BLaER1 treated with 17β-estradiol and CSF1 and Interleukin-3, amounts not matched to agents 10 nM and 100 nM (cell line): ENCODE measurements around the gene SORT1.
A peak's percentile ranks its signal among the peaks of the same experiment; 100 is the strongest.

Experiments
- H3K27ac ChIP-seq, 11 experiments: shearing (Covaris generic); formaldehyde crosslinking; 2 replicates each; pipeline ENCODE4 v1.8.1; 2022
- H3K27me3 ChIP-seq, 11 experiments: shearing (Covaris generic); formaldehyde crosslinking; 2 replicates each; pipeline ENCODE4 v1.8.1; 2022
- H3K36me3 ChIP-seq, 11 experiments: shearing (Covaris generic); formaldehyde crosslinking; 2 replicates each; pipeline ENCODE4 v1.8.1; 2022
- H3K4me1 ChIP-seq, 10 experiments: shearing (Covaris generic); formaldehyde crosslinking; 2 replicates each; pipeline ENCODE4 v1.8.1; 2022
- H3K4me2 ChIP-seq, 11 experiments: shearing (Covaris generic); formaldehyde crosslinking; 2 replicates each; pipeline ENCODE4 v1.8.1; 2022
- H3K4me3 ChIP-seq, 10 experiments: shearing (Covaris generic); formaldehyde crosslinking; 2 replicates each; pipeline ENCODE4 v1.8.1; 2022
- H3K9ac ChIP-seq, 11 experiments: shearing (Covaris generic); formaldehyde crosslinking; 2 replicates each; pipeline ENCODE4 v1.8.1; 2022
- H3K9me3 ChIP-seq, 11 experiments: shearing (Covaris generic); formaldehyde crosslinking; replicated peaks in 1 of 11; 2 replicates each; pipeline ENCODE4 v1.8.1; 2022
- H4K20me1 ChIP-seq, 11 experiments: shearing (Covaris generic); formaldehyde crosslinking; 2 replicates each; pipeline ENCODE4 v1.8.1; 2022
- Cebpa-rat ChIP-seq, 11 experiments: shearing (Covaris generic); IDR thresholded peaks; 2 replicates each; pipeline ENCODE4 v1.8.1; 2022

The SORT1 gene

GRCh38 chr1:109300650-109301151, 97.0 kb downstream of the SORT1 start:
- H3K4me2 ChIP-seq, result no peak overlapping the region
- no peaks in the 10 kb centered on the region for H3K9me3 ChIP-seq
- H3K4me1 ChIP-seq, result peaks cover 0 to 15% (median 3%) of the 10 kb centered on the region in 10 experiments; a peak in 14 of 20 replicates
- H4K20me1 ChIP-seq, result no peaks in the 10 kb centered on the region
- H3K27ac ChIP-seq, result no peak overlapping the region
- no peak overlapping the region for H3K9ac ChIP-seq
- H3K4me3 ChIP-seq, result no peak overlapping the region
- TF ChIP-seq Cebpa-rat (IDR thresholded peaks at IDR 0.05), result no peak
- no peaks in the 10 kb centered on the region for H3K27me3 ChIP-seq
- no peaks in the 10 kb centered on the region for H3K36me3 ChIP-seq

GRCh38 chr1:109299558-109300343, 98.0 kb downstream of the SORT1 start:
- TF ChIP-seq Cebpa-rat (IDR thresholded peaks at IDR 0.05), result no peak
- Histone ChIP-seq H3K9ac (no peak overlapping the region), H3K4me2 (no peak overlapping the region; a peak in 1 of 22 replicates), H4K20me1 (no peaks in the 10 kb centered on the region), H3K4me3 (no peak overlapping the region), H3K36me3 (no peaks in the 10 kb centered on the region), H3K27me3 (no peaks in the 10 kb centered on the region), H3K4me1 (peaks cover 3 to 25% (median 11%) of the 10 kb centered on the region in 10 experiments), H3K9me3 (no peaks in the 10 kb centered on the region), H3K27ac (no peak overlapping the region)

- TF ChIP-seq Cebpa-rat (IDR thresholded peaks at IDR 0.05), result no peak
- Histone ChIP-seq H3K27me3 (no peaks in the 10 kb centered on the region), H3K9me3 (no peaks in the 10 kb centered on the region), H3K36me3 (no peaks in the 10 kb centered on the region), H4K20me1 (no peaks in the 10 kb centered on the region), H3K27ac (no peak overlapping the region), H3K4me3 (no peak overlapping the region), H3K9ac (no peak overlapping the region), H3K4me2 (peak overlapping the region in 3 of 11 experiments; percentile 10 to 47 (median 37); a peak in 5 of 22 replicates), H3K4me1 (peaks cover 10 to 33% (median 19%) of the 10 kb centered on the region in 10 experiments)
Measured at GRCh38 chr1:109298666-109299557, 98.8 kb downstream of the SORT1 start.

GRCh38 chr1:109296782-109297181, 100.9 kb downstream of the SORT1 start:
- H3K9ac ChIP-seq, result no peak overlapping the region
- no peak overlapping the region for H3K4me3 ChIP-seq
- no peak for TF ChIP-seq Cebpa-rat (IDR thresholded peaks at IDR 0.05)
- H4K20me1 ChIP-seq, result no peaks in the 10 kb centered on the region
- H3K27ac ChIP-seq, result no peak overlapping the region
- H3K9me3 ChIP-seq, result no peaks in the 10 kb centered on the region
- no peaks in the 10 kb centered on the region for H3K27me3 ChIP-seq
- no peak overlapping the region for H3K4me2 ChIP-seq
- no peaks in the 10 kb centered on the region for H3K36me3 ChIP-seq
- peaks cover 10 to 44% (median 22%) of the 10 kb centered on the region in 10 experiments for H3K4me1 ChIP-seq

- Histone ChIP-seq H3K9me3 (no peaks in the 10 kb centered on the region), H4K20me1 (no peaks in the 10 kb centered on the region), H3K27me3 (no peaks in the 10 kb centered on the region), H3K9ac (no peak overlapping the region), H3K4me1 (peaks cover 10 to 53% (median 23%) of the 10 kb centered on the region in 10 experiments), H3K4me2 (peak overlapping the region in 4 of 11 experiments; percentile 76 to 91 (median 83); a peak in 9 of 22 replicates), H3K36me3 (no peaks in the 10 kb centered on the region), H3K27ac (no peak overlapping the region), H3K4me3 (no peak overlapping the region)
- TF ChIP-seq Cebpa-rat (IDR thresholded peaks at IDR 0.05), result no peak
Measured at GRCh38 chr1:109295712-109296415, 101.9 kb downstream of the SORT1 start.

GRCh38 chr1:109294481-109294880, 103.2 kb downstream of the SORT1 start:
- Histone ChIP-seq H4K20me1 (no peaks in the 10 kb centered on the region), H3K4me2 (peak overlapping the region; percentile 46 to 91 (median 71)), H3K27ac (peak overlapping the region in 2 of 11 experiments; percentile 14 to 18; a peak in 3 of 22 replicates), H3K4me3 (no peak overlapping the region), H3K27me3 (no peaks in the 10 kb centered on the region), H3K4me1 (peaks cover 10 to 55% (median 23%) of the 10 kb centered on the region in 10 experiments), H3K36me3 (no peaks in the 10 kb centered on the region), H3K9me3 (no peaks in the 10 kb centered on the region), H3K9ac (no peak overlapping the region)
- TF ChIP-seq Cebpa-rat (IDR thresholded peaks at IDR 0.05), result no peak

GRCh38 chr1:109293026-109293425, 104.7 kb downstream of the SORT1 start:
- Histone ChIP-seq H3K9ac (no peak overlapping the region), H3K27ac (no peak overlapping the region), H3K4me2 (no peak overlapping the region), H4K20me1 (no peaks in the 10 kb centered on the region), H3K4me3 (no peak overlapping the region), H3K27me3 (no peaks in the 10 kb centered on the region), H3K36me3 (no peaks in the 10 kb centered on the region), H3K9me3 (no peaks in the 10 kb centered on the region), H3K4me1 (peaks cover 10 to 45% (median 23%) of the 10 kb centered on the region in 10 experiments)
- TF ChIP-seq Cebpa-rat (IDR thresholded peaks at IDR 0.05), result no peak

GRCh38 chr1:109292364-109292763, 105.4 kb downstream of the SORT1 start:
- peak overlapping the region in 1 of 11 experiments; percentile 45; a peak in 2 of 22 replicates for H3K4me2 ChIP-seq
- no peak overlapping the region for H3K9ac ChIP-seq
- no peak for TF ChIP-seq Cebpa-rat (IDR thresholded peaks at IDR 0.05)

More at GRCh38 chr1:109292364-109292763, 105.4 kb downstream of the SORT1 start:
- H3K9me3 ChIP-seq, result no peaks in the 10 kb centered on the region
- no peak overlapping the region for H3K27ac ChIP-seq
- H3K36me3 ChIP-seq, result no peaks in the 10 kb centered on the region
- peaks cover 10 to 45% (median 23%) of the 10 kb centered on the region in 10 experiments for H3K4me1 ChIP-seq
- H3K4me3 ChIP-seq, result no peak overlapping the region
- no peaks in the 10 kb centered on the region for H3K27me3 ChIP-seq
- H4K20me1 ChIP-seq, result no peaks in the 10 kb centered on the region
